Loucy (cell line): ENCODE results near the gene PRR35.

ENCODE experiments used
- CTCF ChIP-seq: fragments of 200-600 bp; sonication (generic); conservative IDR thresholded peaks from 2 replicates; pipeline ENCODE4 v1.5.1; 2014; ENCODE audit warnings: mild to moderate bottlenecking, antibody characterized with exemption, low read length
- EZH2phosphoT487 ChIP-seq: fragments of 200-600 bp; IDR thresholded peaks from 2 replicates; pipeline ENCODE4 v1.6.1; 2018; ENCODE audit warnings: antibody characterized with exemption, mild to moderate bottlenecking, moderate library complexity, borderline replicate concordance

- no peak for TF ChIP-seq CTCF
- TF ChIP-seq EZH2phosphoT487: no peak
These were observed 26.6 kb upstream of the PRR35 start for GRCh38 chr16:533391-534123.
